Pulmonary artery endothelial cell (primary cell): ENCODE measurements around the gene PADI1. TPM values are rescaled to one million over a fixed set of nuclear protein-coding genes. Genes with fewer than 3 reads are reported as not detected.

Experiments used
- DNase-seq: peaks from one replicate; pipeline ENCODE4 v3.0.0-alpha.2; 2011; ENCODE audit warnings: low read depth, low spot score
- total RNA-seq: library from RNA; depleted of rRNA; stranded (reverse); fragments of >200 nt; gene quantifications from 2 replicates; pipeline ENCODE4 v1.2.3, GENCODE V29; 2014

PADI1 gene
- total RNA-seq, 1 donor from 2014 or later: not detected

- no peak for DNase-seq
These were observed 8.3 kb upstream of the PADI1 start for GRCh38 chr1:17196496-17197185.

DNA sequence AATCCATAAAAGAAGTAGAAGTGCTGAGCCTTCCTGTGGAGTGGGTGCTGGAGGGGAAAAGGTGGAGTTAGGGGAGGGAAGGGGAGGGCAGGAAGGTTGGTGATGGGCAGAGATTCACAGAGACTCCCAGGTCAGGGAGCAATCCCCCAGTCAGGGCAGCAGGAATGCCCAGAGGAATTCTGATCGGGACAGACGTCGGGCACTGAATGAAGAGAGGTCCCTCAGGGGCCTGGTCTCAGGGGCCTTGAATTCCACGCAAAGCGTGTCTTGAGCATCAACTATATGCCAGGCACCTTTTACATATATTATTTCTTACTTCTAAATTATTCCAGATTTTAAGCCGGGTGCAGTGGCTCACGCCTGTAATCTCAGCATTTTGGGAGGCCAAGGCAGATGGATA lies 7.2 kb upstream of the PADI1 start:
- DNase-seq: no peak

- DNase-seq: no peak
These were observed 6.3 kb upstream of the PADI1 start for GRCh38 chr1:17198476-17199258.

- DNase-seq: no peak
These were observed 5.5 kb upstream of the PADI1 start for GRCh38 chr1:17199267-17200044.

GRCh38 chr1:17200246-17200645 lies 4.7 kb upstream of the PADI1 start:
- no peak for DNase-seq

GRCh38 chr1:17200756-17201155 lies 4.2 kb upstream of the PADI1 start:
- DNase-seq: no peak

GRCh38 chr1:17201201-17202021 lies 3.5 kb upstream of the PADI1 start:
- DNase-seq: no peak

DNA sequence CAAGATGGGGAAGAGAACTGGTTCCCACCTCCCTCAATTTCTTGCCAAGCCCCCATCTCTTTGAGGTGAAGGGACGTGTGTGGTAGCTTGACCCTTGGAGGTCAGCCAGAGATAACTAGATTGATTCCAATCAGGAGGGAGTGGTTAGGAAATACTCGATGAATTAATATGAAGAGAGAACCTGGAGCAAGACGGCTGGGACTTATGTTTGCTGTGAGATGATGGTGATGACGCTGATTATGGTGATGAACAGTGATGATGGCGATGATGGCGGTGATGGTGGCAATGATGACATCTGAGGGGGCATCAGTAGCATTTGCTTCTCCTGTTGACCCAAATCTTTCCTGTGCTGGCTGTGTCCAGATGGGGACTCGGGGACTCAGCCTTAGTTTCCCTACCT lies 724 bp downstream of the PADI1 start:
- no peak for DNase-seq

GRCh38 chr1:17206196-17206595 lies 1.3 kb downstream of the PADI1 start:
- no peak for DNase-seq

DNA sequence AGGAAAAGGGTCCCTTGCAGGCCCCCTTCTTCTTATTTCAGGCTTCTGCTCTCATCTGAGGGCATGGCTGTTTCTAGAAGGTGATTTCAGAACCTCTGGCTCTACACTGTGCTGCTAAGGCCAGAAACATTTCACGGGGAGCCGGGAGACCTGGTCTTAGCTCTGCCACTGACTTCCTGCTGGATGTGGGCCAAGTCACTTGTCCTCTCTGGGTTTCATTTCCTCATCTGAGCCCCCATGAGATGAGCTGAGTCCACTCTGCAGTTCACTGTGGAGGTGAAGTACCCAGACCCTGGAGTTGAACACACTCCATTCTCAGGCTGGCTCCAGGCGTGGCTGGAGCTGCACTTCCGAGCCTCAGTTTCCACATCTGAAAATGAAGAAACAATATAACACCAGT lies 2.1 kb downstream of the PADI1 start:
- DNase-seq: no peak

GRCh38 chr1:17207540-17207939 lies 2.6 kb downstream of the PADI1 start:
- DNase-seq: no peak

- no peak for DNase-seq
These were observed 3.1 kb downstream of the PADI1 start for GRCh38 chr1:17207966-17208418.

DNA sequence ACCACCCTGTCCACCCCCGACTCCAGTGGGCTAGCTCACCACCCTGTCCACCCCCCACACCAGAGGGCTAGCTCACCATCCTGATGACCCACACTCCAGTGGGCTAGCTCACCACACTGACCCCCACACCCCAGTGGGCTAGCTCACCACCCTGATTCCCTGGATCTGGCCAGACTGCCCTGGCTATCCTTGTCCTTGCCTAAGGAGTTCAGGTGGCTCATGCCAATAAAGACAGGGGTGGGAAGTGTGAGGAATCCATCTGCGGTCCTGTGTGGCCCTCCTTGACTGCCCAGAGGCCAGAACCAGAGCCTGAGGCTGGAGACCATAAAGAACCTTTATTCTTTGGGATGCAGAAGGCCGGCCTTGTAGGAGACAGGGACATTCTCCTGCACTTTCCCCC lies 3.6 kb downstream of the PADI1 start:
- DNase-seq: no peak

GRCh38 chr1:17209430-17209829 lies 4.5 kb downstream of the PADI1 start:
- DNase-seq: no peak

- no peak for DNase-seq
These were observed 5.2 kb downstream of the PADI1 start for GRCh38 chr1:17210176-17210575.

DNA sequence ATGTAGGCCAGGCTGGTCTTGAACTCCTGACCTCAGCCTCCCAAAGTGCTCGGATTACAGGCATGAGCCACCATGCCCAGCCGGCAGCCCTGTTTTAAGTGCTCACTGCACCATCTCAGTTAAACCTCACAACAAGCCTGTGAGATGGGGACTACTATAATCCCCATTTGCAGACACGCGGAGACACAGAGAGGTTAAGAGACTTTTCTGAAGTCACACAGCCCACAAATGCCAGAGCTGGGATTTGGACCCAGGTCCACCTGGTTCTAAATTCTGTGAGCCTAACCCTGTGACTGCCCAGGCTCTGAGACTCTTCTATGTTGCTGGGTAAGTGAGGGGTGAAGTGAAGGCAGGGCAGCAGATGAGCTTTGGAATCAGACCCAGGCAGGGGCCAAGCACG lies 6.4 kb downstream of the PADI1 start:
- no peak for DNase-seq

- no peak for DNase-seq
These were observed 7.1 kb downstream of the PADI1 start for GRCh38 chr1:17212009-17212408.

- DNase-seq: no peak
These were observed 7.7 kb downstream of the PADI1 start for GRCh38 chr1:17212487-17213121.

- no peak for DNase-seq
These were observed 8.3 kb downstream of the PADI1 start for GRCh38 chr1:17213148-17213781.

DNA sequence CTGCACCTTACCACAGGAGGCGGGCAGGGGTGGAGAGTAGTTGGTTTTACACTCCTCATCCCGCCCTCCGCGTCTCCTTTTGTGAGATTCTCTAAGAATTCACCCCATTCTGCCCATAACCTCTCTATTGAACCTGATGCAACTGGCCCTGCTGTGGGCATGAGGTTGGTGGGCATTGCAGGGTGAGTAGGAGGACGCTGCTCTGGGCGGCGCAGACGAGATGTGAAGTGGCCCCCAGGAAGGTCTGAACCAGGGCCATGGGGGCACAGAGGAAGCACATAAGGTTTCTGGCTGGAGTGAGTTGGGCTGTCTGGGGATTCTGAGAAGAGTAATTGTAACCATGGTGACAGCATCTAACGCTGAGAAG lies 8.8 kb downstream of the PADI1 start:
- no peak for DNase-seq
